Cardiac fibroblast (primary cell): ENCODE data around the gene CLEC16A.

Experiments
- DNase-seq, 2 donors: peaks; one replicate each; pipeline versions ENCODE4 v3.0.0 to v3.0.0-alpha.2; 2010; ENCODE audit warnings: low read depth in 2 of 2
- H3K4me3 ChIP-seq, 2 donors: replicated peaks in 1 of 2; 1 replicate in 1 of 2; 2 replicates in 1 of 2; pipeline ENCODE4 v1.5.1; 2011; ENCODE audit warnings: low read depth in 2 of 2, low read length in 2 of 2, mild to moderate bottlenecking in 2 of 2, moderate library complexity in 1 of 2
- CTCF ChIP-seq: IDR thresholded peaks from one replicate; pipeline ENCODE4 v1.5.1; 2011; ENCODE audit warnings: low read depth, mild to moderate bottlenecking, low read length, inconsistent platforms

The CLEC16A gene

GRCh38 chr16:10931977-10932632 lies 12.3 kb upstream of the CLEC16A start:
- H3K4me3 ChIP-seq, result no peak overlapping the region
- TF ChIP-seq CTCF, result no peak
- DNase-seq, result no peak

DNA sequence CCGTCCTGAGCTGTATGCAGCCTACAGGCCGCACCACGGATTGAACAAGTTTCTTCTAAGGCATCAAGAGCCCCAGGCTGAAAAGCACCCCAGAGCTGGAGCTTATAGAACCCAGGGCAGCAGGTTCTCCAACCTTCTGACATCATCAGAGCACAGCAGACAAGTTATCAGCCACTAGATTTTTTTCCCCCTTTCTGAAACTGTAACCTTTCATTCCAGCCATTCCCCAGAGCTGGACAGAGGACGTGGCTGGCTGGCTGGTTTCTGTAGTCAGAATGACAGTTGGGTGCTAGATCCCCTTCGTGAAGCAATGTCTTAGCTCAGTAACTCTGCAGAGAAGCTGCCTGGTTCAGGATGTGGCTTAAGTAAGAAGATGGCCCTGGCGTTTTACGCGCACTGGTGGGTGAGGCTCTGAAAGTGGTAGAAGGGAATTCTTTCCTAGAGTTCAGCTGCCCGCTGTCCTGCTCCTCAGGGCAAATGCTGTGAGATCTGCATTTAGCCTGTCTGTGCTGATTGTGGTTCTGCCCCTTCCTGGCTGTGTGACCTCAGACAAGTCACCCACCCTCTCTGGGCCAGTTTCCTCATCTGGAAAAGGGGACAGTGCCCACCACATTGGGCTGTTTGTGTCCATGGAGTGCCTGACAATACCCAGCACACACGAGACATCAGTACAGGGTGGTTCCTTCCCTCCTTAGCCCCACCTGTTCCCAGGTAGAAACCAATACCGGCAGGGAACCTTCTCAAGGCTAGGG lies 11.2 kb upstream of the CLEC16A start:
- no peak for DNase-seq
- TF ChIP-seq CTCF, result no peak
- no peak overlapping the region for H3K4me3 ChIP-seq

GRCh38 chr16:10933865-10934264 lies 10.5 kb upstream of the CLEC16A start:
- no peak for TF ChIP-seq CTCF
- DNase-seq, result no peak
- H3K4me3 ChIP-seq, result no peak overlapping the region

DNA sequence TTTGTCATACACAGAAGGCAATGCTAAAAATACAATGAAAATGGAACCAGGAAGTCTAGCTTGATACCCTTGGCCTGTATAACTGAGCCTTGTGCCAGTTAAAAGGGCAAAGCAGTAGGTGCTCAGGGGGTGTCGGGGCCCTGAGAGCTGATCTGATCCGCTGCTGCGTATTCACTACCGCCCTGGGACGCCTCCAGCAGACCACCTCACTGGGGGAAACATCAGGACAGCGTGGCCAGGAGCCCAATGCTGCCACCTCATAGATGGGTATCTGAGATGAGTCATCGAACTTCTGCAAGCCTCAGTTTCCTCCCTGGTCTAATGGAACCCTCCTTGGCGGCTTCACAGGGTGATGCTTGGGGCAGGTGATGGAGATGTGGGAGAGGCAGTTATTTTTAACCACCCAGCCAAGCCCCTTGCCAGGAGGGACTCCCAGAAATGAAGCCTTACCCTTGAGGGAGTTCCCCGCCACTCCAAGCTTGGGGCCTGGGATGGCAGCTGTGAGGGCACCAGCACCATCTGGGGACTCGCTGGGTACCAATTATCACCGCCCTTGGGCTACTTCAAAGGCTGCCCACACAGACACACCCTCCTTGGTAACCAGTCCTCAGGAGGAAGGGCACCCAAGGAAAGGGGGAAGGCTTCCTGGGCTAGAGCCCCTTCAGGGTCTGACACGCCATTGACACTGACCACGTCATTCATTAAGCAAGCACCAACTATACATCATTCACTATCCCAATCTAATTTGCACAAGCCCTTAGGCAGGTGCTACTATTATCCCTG lies 9.8 kb upstream of the CLEC16A start:
- no peak for DNase-seq
- TF ChIP-seq CTCF, result no peak
- H3K4me3 ChIP-seq, result no peak overlapping the region

GRCh38 chr16:10935226-10935915 lies 9.0 kb upstream of the CLEC16A start:
- TF ChIP-seq CTCF, result no peak
- no peak overlapping the region for H3K4me3 ChIP-seq
- DNase-seq, result no peak

DNA sequence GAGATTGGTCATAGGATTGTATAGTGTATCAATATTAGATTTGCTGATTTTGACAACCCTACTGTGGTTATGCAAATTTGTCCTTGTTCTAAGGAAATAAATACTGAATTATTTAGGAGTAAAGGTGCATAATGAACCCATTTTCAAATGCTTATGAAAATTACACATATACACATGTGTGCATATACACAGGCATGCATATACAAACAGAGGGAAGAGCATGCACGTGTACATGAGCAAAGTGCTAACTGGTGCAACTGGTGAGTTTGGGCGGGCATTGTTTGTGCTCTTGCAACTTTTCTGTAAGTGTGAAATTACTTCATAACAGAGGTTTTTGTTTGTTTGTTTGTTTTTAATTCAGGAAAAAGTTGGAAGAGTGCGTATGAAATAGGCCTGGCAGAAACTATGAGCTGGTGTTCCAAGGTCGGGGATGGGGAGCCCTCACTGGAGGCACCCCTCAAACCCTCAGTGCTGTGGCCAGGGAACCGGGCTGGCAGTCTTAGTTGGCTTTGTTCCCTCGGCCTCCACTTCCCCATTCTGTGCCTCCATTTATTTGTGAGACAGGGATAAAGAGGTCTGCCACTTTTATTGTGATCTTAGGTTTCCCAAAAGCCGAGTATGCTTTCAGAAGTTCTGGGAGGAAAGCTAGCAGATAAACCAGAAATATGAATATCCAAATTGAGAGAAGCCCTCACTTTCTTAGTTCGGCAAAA lies 7.9 kb upstream of the CLEC16A start:
- H3K4me3 ChIP-seq, result no peak overlapping the region
- DNase-seq, result no peak
- TF ChIP-seq CTCF, result no peak
